ENCODE data around the gene TRAK2.

TRAK2 gene

GRCh38 chr2:201360256-201360655 lies 91.0 kb downstream of the TRAK2 start:
- no peak for DNase-seq

GRCh38 chr2:201358684-201359083 lies 92.6 kb downstream of the TRAK2 start:
- no peak for DNase-seq

GRCh38 chr2:201357221-201357620 lies 94.0 kb downstream of the TRAK2 start, which contains the start of gene FLACC1:
FLACC1 (minus strand) TSS chr2:201357345; CDS start chr2:201351404, 5,941 bp downstream.
- DNase-seq = no peak

GRCh38 chr2:201353116-201353515 lies 98.1 kb downstream of the TRAK2 start:
- no peak for DNase-seq

- DNase-seq = no peak
These were observed 100.4 kb downstream of the TRAK2 start for GRCh38 chr2:201350879-201351278.

- DNase-seq = no peak
These were observed 101.7 kb downstream of the TRAK2 start for GRCh38 chr2:201349601-201350000.

GRCh38 chr2:201348758-201349157 lies 102.5 kb downstream of the TRAK2 start:
- DNase-seq = no peak

- DNase-seq = no peak
These were observed 104.1 kb downstream of the TRAK2 start for GRCh38 chr2:201347138-201347537.

GRCh38 chr2:201345625-201346213 lies 105.5 kb downstream of the TRAK2 start:
- no peak for DNase-seq

- DNase-seq = peak; percentile 25
These were observed 106.4 kb downstream of the TRAK2 start for GRCh38 chr2:201344663-201345366.

GRCh38 chr2:201343559-201343958 lies 107.7 kb downstream of the TRAK2 start:
- peak; percentile 63 for DNase-seq

- DNase-seq = no peak
These were observed 108.3 kb downstream of the TRAK2 start for GRCh38 chr2:201342923-201343322.

GRCh38 chr2:201329409-201329808 lies 121.8 kb downstream of the TRAK2 start:
- DNase-seq = no peak

GRCh38 chr2:201327678-201328077 lies 123.6 kb downstream of the TRAK2 start:
- DNase-seq = no peak
